WTC11 (cell line): ENCODE data around the gene DEFB113.

ENCODE experiments used
- ATF3 ChIP-seq: sonication (generic); formaldehyde crosslinking; conservative IDR thresholded peaks from 2 replicates; pipeline ENCODE4 v1.8.1; 2022; ENCODE audit warnings: mild to moderate bottlenecking, missing genetic modification reagents
- ATF6 ChIP-seq: sonication (generic); formaldehyde crosslinking; IDR thresholded peaks from 2 replicates; pipeline ENCODE4 v1.8.1; 2023; ENCODE audit warnings: mild to moderate bottlenecking, missing genetic modification reagents
- IRF2 ChIP-seq: sonication (generic); formaldehyde crosslinking; IDR thresholded peaks from 2 replicates; pipeline ENCODE4 v1.8.0; 2022; ENCODE audit warnings: low read depth, missing genetic modification reagents, borderline replicate concordance
- NR2C2 ChIP-seq: sonication (generic); formaldehyde crosslinking; IDR thresholded peaks from 2 replicates; pipeline ENCODE4 v1.8.0; 2022; ENCODE audit warnings: mild to moderate bottlenecking, missing genetic modification reagents
- SP1 ChIP-seq: sonication (generic); formaldehyde crosslinking; conservative IDR thresholded peaks from 2 replicates; pipeline ENCODE4 v1.8.1; 2022; ENCODE audit warnings: missing genetic modification reagents
- ZNF423 ChIP-seq: fragments of 250-450 bp; sonication (Bioruptor Pico); IDR thresholded peaks from 2 replicates; pipeline ENCODE4 v2.1.2; 2022; ENCODE audit warnings: mild to moderate bottlenecking, moderate library complexity

- TF ChIP-seq IRF2, result no peak
- no peak for TF ChIP-seq ATF3
- TF ChIP-seq ZNF423 (CRISPR knock-in tag), result no peak
- no peak for TF ChIP-seq NR2C2 (CRISPR knock-in tag)
- TF ChIP-seq ATF6 (CRISPR knock-in tag), result no peak
- TF ChIP-seq SP1 (CRISPR knock-in tag), result no peak
Measured at GRCh38 chr6:49950415-49950751, 19.0 kb downstream of the DEFB113 start.
